ENCODE measurements around the gene CACNA2D3. TPM values are rescaled to one million over a fixed set of nuclear protein-coding genes. Genes with fewer than 3 reads are reported as not detected.
A peak's percentile ranks its signal among the peaks of the same experiment; 100 is the strongest.

Gene CACNA2D3
- total RNA-seq, 1 donor from 2014 or later, result 0.29 TPM

DNA sequence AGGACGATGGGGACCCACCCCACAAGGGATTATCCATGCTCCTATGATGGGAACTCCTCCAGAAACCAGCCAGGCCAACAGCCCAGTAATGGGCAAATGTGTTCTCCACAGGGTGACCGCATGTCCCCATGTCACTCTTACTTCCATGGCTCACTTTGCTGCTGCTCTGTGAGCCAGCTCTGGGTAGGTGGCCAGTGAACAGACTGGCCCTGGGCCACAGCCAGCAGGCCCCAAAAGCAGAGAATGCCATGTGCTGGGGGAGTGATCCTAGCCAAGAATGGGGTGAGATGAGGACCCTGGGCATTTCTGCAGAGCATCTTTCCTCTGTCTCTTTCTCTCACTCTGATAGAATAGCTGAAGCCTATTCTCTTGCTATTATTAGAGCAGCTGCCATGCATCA is 414.1 kb downstream of the CACNA2D3 start:
- H3K4me1 Mint-ChIP-seq (ENCODE audit: low read depth), result peaks cover 2% of the 10 kb centered on the region
- H3K27ac Mint-ChIP-seq, result no peak overlapping the region
- H3K4me3 Mint-ChIP-seq (ENCODE audit: low read depth), result no peak overlapping the region
- H3K27me3 Mint-ChIP-seq, result peaks cover 34% of the 10 kb centered on the region
- no peaks in the 10 kb centered on the region for H3K9me3 Mint-ChIP-seq (ENCODE audit: low read depth)
- no peak for TF ChIP-seq CTCF (IDR thresholded peaks at IDR 0.05; ENCODE audit: unreplicated experiment)
- DNase-seq (ENCODE audit: low spot score, unreplicated experiment), result no peak
- no peaks in the 10 kb centered on the region for H3K36me3 Mint-ChIP-seq (ENCODE audit: insufficient read depth)

GRCh38 chr3:54537506-54537905 is 415.2 kb downstream of the CACNA2D3 start:
- Mint-ChIP-seq H3K4me1 (ENCODE audit: low read depth) (peaks cover 2% of the 10 kb centered on the region), H3K36me3 (ENCODE audit: insufficient read depth) (no peaks in the 10 kb centered on the region), H3K27ac (no peak overlapping the region), H3K27me3 (peaks cover 25% of the 10 kb centered on the region), H3K4me3 (ENCODE audit: low read depth) (no peak overlapping the region), H3K9me3 (ENCODE audit: low read depth) (no peaks in the 10 kb centered on the region)
- no peak for DNase-seq (ENCODE audit: low spot score, unreplicated experiment)
- no peak for TF ChIP-seq CTCF (IDR thresholded peaks at IDR 0.05; ENCODE audit: unreplicated experiment)

DNA sequence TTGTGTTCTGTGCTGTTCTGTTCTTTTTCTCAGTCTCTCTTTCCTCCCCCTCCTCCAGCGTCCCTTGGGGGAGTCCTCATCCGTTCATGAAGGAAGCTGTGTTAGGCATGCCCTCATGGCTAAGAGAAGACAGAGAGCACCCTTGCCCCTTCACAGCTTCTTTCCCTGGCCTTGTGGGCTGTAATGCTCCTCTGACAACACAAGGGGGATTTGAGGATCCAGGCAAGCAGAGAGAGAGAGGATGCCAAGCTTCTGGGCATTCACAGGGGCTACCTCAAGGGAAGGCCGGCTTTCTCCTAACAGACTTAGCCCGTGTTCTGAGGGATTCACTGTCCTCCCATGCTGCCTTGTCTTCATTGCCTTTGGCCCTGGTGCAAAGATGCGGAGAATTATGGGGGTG is 416.0 kb downstream of the CACNA2D3 start:
- DNase-seq (ENCODE audit: low spot score, unreplicated experiment), result no peak
- H3K27me3 Mint-ChIP-seq, result peaks cover 19% of the 10 kb centered on the region
- peak; percentile 38 for TF ChIP-seq CTCF (IDR thresholded peaks at IDR 0.05; ENCODE audit: unreplicated experiment)
- no peak overlapping the region for H3K27ac Mint-ChIP-seq
- H3K4me3 Mint-ChIP-seq (ENCODE audit: low read depth), result no peak overlapping the region
- H3K4me1 Mint-ChIP-seq (ENCODE audit: low read depth), result peaks cover 2% of the 10 kb centered on the region
- no peaks in the 10 kb centered on the region for H3K9me3 Mint-ChIP-seq (ENCODE audit: low read depth)
- H3K36me3 Mint-ChIP-seq (ENCODE audit: insufficient read depth), result no peaks in the 10 kb centered on the region

- Mint-ChIP-seq H3K27me3 (peaks cover 14% of the 10 kb centered on the region), H3K36me3 (ENCODE audit: insufficient read depth) (no peaks in the 10 kb centered on the region), H3K4me3 (ENCODE audit: low read depth) (no peak overlapping the region), H3K27ac (no peak overlapping the region), H3K4me1 (ENCODE audit: low read depth) (no peaks in the 10 kb centered on the region), H3K9me3 (ENCODE audit: low read depth) (no peaks in the 10 kb centered on the region)
- no peak for DNase-seq (ENCODE audit: low spot score, unreplicated experiment)
- no peak for TF ChIP-seq CTCF (IDR thresholded peaks at IDR 0.05; ENCODE audit: unreplicated experiment)
These were observed 419.0 kb downstream of the CACNA2D3 start for GRCh38 chr3:54541369-54541768.

DNA sequence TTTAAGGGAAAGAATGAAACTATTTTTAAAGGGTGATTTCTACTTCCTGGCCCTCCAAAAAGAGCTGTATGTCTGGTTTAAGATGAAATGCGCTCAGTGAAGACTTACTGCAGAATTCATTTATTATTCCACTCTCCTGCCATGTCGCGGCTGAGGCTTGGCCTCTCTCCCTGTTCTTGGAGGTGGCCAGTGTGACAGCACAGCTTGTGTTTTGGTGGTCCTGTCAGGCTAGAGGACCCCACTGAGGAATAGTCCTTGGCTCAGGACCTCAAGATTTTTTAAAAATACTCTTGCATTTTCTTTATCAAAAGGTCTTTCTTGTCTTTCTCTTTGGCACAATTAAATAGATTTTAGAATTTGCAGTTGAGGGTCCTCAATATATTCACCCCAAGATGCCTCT is 421.1 kb downstream of the CACNA2D3 start:
- Mint-ChIP-seq H3K4me1 (ENCODE audit: low read depth) (peaks cover 2% of the 10 kb centered on the region), H3K4me3 (ENCODE audit: low read depth) (no peak overlapping the region), H3K27me3 (peaks cover 8% of the 10 kb centered on the region), H3K27ac (no peak overlapping the region), H3K36me3 (ENCODE audit: insufficient read depth) (no peaks in the 10 kb centered on the region), H3K9me3 (ENCODE audit: low read depth) (no peaks in the 10 kb centered on the region)
- DNase-seq (ENCODE audit: low spot score, unreplicated experiment), result no peak
- TF ChIP-seq CTCF (IDR thresholded peaks at IDR 0.05; ENCODE audit: unreplicated experiment), result no peak
